Measurements from ENCODE around the gene CHST14.
A peak's percentile ranks its signal among the peaks of the same experiment; 100 is the strongest.

CHST14 gene

DNA sequence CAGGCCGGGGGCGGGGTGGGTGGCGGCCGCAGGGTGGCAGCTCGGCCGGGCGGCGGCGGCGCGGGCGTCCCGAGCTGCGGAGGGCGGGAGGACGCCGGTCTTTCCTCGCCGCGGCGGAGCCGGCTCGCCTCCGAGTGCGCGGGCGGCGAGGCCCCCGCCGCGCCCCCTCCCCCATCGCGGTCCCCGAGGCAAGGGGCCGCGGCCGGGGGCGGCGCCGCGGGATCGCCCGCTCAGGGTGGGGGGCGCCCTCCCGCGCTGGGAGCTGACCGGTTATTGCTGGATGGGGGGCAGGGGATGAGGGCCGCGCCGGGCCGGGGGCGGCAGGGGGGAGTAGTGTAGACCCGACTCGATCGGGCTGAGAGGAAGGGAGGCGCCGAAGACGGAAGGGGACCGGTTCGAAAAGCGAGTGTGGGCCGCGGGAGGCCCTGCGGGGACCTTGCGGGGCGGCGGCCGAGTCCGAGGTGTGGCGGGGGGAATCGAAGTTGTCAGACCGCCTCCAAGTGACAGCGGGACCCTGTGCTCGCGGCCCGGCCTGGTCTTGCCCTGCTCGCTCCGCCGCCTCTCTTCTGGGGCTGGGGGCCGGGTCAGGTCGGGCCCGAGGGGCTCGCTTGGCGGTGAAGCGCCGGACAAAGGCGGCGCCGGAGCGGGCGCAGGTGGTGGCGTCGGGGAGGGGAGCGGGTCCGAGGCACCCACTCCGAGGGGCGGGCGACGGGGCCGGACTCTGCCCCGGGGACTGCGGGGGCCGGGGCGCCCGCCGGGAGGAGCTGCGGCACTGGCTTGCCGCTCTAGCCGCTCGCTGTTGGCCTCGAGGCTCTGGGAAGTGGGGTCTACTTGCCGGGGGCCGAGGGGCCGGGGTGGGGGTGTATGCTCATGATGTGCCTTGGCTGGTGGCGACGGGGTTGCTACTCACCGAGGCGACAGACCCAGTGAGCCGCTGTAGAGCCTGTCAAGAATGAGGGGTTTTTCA is 28.9 kb upstream of the CHST14 start:
- DNase-seq: no peak

DNA sequence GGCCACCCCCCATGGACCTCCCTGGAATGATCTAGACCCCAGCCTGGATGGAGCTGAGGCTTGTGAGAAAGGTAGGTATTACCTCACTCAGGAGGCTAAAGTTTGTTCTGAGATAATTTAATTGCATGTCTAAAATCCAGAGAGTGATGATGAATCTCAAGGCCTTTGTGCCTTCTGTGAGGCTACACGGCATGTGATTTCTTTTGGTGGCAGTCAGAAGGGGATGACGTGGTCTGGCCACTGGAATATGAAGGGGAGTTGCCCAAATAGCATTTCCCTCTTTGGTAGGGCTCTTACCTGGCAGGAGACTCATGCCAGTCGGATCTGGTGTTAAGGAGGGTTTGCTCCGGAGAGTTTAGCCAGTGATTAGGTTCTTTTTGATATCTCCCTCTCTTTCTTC is 27.5 kb upstream of the CHST14 start:
- no peak for DNase-seq

DNA sequence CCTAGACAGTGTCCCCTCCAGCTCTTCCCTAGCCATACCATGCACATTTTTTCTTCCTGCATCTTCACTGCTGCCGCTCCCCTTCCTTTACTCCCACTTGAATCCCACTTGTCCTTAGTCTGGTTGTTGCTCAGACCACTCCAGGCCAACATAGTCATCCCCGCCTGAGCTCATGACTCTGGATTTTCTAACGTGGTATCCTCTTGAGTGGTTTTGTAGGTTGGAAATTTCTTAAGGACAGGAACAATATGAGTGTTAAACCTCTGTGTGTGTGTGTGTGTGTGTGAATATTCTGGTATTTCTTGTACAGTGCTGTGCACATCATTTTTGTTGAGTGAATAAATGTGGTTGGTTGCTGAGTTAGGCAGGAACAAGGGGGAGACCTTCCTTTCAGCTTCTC is 26.9 kb upstream of the CHST14 start:
- no peak for DNase-seq

DNA sequence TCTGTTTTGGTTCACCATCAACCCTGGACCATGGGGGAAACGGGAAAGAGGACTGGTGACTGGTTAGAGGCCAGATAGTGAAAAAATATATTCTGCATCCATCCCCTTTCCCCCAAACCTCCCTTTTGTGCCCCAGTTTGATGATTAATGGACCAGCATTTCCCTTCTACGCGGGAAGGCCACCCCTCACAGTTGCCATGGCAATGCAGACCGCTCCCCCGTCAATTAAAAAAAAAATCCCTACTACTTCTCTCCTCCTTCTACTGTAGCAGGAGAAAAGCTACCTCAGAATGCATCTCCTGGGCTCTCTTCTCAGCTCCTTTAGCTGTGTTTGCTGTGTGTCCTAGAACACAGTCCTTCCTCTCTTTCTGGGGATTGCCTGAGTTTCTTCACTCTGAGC is 26.0 kb upstream of the CHST14 start:
- no peak for DNase-seq

DNA sequence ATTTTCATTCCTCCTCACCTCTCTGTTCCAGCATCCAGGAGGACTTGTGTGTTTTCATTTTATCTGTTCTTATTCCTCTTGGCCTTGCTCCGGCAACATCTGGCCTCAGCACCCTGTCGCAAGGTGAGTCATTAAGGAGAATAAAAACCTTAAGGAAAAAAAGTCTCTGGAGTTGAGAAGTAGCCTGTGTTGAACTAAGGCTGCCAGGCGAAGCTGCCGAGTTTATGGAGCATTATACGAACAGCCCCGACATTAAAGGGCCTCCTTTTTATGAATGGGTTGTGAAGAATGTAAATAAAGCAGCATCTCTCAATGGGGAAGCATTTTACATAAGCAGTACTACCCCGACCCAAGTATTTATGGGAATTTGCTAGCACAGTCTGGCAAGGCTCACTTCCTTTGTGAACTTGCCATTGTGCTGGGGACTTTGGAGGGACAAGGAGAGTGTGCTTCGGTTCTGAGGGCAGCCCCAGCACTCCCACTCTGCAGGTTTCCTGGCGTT is 25.3 kb upstream of the CHST14 start:
- no peak for DNase-seq

DNA sequence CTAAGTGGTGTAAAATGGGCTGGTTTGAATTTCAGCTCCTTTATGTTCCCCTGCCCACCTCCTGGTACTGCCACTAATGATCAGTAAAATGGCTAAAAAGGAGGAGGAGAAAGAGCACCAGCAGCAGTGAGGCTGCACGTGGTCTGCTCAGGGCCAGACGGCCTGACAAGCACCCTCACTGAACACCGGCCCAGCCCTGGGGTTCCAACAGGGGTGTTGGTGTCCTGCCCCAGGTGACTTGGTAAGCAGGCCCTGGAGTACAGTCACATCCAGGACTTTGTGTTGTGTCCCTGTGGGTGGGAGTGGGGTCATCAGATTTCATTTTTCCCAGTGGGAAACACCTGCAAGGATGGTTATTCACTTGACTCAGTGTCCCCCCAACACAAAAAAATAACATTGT is 24.6 kb upstream of the CHST14 start:
- DNase-seq: no peak

DNA sequence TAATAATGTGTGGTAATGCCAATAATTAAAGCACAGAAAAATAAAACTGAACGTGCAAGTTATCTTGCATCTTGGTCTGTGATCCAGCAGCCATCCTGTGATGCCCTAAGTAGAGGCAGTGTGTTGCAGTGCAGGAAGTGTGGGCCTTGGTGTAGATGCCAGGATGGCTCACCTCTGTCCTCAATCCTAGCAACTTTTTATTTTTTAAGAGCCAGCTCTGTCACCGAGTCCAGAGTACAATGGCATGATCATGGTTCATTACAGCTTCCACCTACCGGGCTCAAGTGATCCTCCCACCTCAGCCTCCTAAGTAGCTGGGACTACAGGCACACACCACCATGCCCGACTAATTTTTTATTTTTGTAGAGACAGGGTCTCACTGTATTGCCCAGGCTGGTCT is 22.4 kb upstream of the CHST14 start:
- DNase-seq: no peak

DNA sequence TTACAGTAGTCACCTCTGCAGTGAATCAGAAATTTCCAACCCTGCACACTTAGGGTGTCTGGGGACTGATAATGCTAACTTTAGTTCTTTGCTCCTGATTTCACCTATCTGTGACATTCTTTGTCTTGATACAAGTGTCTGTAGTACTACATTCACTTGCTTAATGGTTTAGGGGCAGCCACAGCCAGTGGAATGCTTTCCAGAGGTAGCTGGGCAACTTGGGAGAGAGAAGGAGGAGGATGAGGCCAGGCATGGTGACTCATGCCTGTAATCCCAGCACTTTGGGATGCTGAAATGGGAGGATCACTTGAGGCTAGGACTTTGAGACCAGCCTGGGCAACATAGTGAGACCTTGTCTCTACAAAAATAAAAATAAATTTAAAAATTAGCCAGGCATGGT is 21.5 kb upstream of the CHST14 start:
- no peak for DNase-seq

DNA sequence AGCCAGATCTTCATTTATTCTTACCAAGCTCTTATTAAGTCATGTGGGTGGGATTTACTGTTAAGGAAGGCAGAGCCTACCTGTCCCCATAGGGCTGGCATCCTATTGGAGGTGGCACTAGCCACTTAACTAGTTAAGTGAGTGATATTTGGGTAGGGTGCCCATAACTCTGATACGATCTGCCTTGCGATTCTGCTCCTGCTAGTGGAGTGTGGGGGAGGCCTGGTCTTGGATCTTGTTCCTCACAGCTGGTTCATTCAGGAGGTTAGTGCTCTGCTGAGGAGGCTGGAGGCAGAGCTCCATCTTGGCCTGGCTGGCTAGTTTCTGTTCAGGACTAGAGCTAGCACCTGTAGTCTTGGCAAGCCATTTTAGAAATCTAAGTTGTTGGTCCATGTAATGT is 20.7 kb upstream of the CHST14 start:
- DNase-seq: no peak

DNA sequence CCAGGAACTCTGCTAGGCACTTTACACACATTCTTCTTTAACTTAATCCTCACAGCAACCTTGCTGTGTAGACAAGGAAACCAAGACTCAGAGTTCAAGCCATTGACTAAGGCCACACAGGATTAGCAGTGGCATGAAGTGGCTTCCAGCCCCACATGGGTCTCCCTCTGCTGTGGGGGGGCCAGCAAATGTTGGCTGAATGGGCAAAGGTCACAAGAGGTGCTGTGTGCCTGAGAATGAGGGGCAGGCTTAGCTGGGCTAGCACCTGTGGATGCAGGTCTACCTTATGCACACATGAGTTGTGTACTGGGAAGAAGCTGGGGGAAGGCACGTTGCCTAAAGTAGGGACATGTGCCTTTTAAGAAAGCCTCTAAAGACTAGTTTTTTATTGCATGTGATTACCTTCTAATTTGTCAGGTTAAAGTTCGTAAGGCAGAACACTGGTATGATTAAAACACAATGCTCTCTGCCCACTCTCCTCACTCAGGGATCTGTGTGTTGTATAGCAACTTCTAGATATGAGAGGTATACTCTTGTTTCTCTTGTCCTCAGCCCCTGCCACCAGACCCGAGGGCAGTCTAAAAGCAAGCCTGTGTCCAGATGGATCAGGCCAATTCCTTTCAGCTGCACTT is 19.1 kb upstream of the CHST14 start:
- no peak for DNase-seq

DNA sequence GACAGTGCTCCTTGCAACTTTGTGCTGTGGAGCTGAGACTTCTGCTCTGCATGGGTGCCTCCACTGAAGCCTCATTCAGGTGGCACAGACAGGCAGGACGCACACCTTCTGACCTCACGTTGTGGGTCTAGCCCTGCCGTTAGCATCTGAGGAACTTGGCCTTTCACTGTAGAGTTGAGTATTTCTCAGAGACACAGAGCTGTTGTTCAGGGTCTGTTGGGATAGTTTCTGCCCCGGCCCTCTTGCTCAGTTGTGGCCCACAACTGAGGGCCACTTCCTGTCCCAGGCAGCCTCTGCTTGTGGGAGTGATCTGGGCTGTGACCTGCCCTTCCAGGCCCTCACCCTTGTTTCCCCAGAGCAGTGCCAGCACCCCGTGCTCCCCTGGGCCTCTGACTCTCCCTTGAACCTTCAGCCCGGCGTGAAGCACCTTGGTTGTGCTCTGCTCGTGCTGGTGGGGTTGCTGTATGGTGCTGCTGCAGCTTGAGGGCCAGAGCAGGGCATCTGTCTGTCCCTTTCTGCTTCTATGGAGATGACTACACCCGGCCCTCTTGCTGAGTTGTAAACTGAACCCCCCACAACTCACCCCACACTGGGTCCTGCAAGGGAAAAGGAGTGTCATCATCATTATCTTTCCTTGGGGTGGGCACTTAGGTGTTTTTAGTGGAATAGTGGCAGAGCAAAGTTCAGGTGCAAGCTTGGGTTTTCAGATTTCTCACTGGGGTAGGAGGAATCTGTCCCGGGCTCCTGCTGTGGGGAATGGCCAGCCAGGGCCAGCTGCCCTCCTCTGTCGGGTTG is 18.3 kb upstream of the CHST14 start:
- DNase-seq: no peak

DNA sequence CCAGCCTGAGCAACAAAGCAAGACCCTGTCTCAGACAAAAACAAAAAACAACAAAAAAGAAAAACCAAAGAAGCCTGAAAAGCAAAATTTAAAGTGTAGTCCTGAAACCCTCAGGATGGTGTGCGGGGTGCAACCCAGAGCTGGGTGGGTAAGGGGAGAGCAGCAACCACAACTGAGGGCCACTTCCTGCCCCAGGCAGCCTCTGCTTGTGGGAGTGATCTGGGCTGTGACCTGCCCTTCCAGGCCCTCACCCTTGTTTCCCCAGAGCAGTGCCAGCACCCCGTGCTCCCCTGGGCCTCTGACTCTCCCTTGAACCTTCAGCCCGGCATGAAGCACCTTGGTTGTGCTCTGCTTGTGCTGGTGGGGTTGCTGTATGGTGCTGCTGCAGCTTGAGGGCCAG is 16.8 kb upstream of the CHST14 start:
- DNase-seq: peak; percentile 28

DNA sequence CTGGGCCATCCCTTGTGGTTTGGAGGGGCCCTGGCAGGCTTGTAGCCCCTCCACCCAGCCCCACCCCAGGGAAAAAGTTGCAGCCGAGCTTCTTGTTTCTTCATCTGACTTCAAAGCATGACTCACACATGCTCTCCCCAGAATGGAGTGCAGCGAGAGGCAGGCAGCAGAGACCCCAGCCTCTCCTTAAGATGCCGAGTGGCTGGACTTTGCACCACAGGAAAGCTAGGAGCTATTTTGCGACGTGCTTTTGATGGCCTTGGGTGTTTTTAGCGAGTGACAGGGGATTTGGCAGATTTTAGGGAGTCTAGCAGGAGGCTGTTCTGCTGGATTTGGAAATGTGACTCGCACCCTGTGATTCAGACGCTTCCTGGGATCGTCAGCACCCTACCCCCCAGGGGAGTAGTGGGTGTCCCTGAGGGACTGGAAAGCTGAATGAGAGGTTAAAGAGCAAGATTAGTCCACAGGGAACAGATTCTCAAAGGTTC is 15.8 kb upstream of the CHST14 start:
- DNase-seq: no peak

DNA sequence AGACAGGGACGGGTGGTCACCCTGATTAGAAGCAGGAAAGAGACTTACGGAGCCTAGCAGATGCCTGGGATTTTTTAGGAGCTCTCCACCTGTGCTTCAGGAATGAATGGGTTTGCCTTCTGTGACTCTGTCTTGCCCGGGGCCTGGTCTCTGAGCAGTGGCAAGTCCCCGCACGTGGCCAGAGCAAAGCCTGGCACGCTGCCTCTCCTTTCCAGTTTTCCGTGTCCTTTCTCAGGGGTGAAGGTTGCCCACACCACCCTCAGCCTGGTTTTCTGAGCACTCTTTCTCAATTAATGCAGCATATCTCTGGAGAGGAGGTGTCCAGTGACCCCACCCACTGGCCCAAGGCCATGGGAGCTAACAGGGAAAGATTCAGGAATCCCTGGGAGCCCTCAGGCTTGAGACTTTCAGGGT is 14.5 kb upstream of the CHST14 start:
- DNase-seq: no peak

DNA sequence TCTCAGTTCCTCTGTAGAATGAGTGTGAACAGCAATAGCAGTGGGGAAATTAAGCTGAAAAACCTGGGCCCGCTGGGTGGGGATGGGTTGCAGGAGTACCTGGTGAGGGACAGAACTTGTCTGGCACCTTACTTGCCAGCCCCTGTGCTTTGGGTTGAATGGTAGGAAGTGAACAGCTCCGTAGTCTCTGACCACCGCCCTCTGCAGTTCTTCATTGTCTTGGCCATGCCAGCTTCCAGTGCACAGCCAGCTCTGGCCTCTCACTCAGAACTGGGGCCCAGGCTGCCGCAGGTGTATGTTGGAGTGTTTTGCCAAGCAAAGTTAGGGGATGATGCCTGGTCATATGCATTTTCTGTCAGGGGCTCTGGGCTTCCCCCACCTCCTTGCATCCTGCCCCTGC is 14.0 kb upstream of the CHST14 start:
- no peak for DNase-seq

DNA sequence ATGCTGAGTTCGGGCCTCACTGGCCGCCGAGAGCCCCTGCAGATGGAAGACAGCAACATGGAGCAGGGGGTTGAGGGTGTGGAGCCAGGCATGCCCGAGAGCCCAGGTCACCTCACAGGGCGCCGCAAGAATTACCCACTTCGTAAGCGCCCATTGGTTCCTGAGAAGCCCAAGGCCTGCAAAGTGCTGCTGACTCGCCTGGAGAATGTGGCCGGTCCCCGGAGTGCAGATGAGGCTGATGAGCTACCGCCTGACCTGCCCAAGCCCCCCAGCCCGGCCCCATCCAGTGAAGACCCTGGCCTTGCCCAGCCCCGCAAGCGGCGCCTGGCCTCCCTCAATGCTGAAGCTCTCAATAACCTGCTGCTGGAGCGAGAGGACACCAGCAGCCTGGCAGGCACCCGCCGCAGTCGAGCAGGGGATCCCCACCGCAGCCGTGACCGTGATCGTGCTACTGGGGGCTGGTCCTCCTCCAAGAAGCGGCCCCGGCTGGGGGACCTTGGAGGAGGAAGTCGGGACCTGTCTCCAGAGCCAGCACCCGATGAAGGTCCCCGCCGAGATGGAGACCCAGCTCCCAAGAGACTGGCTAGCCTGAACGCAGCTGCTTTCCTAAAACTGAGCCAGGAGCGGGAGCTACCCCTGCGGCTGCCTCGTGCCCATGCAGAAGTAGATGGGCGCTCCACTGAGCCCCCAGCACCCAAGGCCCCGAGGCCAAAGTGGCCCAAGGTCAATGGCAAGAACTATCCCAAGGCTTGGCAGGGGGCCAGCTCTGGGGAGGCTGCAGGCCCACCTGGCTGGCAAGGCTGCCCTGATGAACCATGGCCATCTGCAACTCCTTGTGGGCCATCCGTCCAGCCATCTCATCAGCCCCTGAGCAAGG is 12.1 kb upstream of the CHST14 start:
- no peak for DNase-seq

DNA sequence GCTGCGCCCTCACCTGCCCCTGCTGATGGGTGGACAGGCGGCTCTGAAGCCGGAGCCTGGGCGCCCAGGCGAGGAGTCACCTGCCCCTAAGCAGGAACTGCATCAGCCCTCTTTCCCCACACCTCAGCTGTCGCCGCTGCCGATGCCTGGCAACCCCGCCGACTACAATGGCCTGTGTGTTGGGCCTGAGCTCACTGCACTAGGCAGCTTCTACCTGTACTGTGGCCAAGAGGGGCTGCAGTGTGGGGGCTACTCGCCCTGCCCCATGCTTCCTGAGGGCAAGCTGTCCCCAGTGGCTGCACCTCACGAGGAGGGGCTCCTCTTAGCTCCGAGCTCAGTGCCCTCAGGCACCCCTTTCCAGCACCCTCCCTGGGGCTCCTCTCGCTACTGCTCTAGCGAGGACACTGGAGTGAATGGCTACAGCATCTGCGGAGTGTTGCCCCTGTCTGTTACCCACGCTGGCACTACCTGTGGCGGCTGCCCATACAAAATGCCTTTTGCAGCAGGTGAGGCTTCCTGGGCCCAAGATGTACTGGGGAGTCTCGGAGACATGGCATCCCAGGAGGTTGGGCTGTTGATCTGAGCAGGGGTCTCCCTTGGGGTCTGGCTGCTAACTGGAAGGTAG is 11.3 kb upstream of the CHST14 start:
- DNase-seq: no peak

DNA sequence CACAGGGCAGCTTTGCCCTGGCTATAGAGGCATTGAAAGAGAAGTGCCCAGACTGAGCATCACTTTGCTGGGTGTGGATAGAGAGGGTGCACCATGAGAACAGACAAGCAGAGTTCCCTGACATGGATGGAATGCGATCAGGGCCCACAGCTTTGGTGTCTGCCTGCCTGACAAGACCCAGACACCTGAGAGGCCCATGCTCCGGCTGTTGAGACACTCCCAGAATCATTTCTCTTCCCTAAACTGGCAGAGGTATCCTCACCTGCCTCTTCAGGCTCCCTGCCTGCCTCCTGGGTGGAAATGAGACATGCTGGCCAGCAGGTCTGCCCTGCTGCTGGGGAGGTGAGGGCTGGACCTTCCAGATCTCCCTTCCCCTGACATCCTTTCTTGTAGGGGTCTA is 10.4 kb upstream of the CHST14 start:
- DNase-seq: no peak

DNA sequence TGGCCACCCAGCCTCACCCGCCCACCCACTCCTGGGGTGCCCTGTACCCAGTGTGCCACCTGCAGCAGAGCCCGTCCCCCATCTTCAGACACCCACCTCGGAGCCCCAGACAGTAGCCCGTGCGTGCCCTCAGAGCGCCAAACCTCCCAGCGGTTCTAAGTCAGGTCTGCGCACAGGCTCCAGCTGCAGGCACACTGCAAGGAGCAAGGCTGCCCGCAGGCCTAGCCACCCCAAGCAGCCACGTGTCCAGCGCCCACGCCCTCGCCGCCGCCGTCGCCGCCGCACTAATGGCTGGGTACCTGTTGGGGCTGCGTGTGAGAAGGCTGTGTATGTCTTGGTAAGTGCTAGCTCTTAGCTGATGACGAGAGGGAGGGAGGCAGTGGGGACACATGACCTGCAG is 8.8 kb upstream of the CHST14 start:
- no peak for DNase-seq

DNA sequence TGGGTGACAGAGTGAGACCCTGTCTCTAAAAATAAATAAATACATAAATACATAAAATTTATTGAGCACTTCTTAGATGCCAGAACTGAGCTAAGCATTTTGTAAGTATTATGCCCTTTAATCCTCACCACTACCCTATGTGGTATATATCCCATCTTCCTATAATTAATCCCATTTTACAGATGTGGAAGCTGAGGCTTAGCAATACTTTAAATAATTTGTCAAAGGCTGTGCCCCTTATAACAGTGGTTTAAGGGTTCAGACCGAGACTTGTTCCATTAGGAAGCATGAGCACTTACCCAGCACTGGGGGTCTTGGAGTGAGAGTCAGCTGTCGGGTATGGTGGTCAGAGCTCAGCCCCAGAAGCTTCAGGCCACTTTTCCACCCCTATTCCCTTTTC is 7.5 kb upstream of the CHST14 start:
- no peak for DNase-seq

DNA sequence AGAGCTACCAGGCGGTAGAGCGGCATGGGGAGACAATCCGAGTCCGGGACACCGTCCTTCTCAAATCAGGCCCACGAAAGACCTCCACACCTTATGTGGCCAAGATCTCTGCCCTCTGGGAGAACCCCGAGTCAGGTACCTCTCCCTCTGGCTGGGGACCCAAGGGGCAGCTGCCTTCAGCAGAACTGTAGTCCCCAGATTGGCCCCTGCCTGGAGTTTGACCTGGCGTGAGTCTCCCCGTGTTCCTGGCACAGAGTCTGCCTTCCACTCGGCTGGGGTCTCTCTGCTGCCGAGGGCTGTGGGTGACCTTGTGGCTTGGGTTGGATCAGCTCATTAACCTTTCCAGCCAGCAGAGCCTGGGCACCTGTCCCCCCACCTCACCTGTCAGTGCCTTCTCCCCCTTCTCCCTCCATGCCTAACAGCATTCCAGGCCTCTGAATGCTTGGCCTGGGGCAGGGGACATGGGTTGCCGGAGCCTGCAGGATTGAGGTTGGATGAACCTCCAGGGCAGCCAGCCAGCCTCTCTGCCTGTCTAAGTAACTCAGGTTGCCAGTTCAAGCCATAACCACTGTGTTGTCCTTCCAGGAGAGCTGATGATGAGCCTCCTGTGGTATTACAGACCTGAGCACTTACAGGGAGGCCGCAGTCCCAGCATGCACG is 6.8 kb upstream of the CHST14 start:
- no peak for DNase-seq

Data from activated CD4-positive, alpha-beta T cell treated with anti-CD3 and anti-CD28 coated beads, Interleukin-2, amount 50 U/mL, for 16 hours (primary cell).